ENCODE measurements around the gene P3H4. TPM values are rescaled to one million over a fixed set of nuclear protein-coding genes. Genes with fewer than 3 reads are reported as not detected.

The P3H4 gene
- total RNA-seq, 6 donors from 2014 or later, result 5.8 to 26.2 (median 8.9) TPM

DNA sequence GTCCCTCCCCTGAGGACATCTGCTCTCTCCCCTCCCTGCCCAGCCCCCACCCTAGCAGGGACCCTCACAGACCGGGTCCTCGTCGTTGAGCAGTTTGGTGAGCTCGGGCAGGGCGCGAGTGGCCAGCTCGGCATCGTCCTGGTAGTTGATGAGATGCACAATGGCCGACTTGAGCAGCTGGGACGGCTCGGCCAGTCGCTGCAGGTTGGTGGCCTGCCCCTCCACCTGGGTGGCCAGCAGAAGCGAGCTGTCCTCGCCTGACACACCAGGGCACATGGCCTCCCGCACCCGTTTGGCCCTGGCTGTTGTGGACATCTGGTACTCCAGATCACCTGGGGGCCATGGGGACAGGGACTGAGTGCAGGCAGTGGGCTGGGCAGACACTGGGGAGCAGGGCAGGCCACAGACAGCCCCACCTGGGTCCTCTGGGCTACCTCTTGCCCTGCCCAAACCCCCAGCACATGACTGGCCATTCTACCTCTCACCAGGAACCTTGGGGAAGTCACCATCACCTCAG, 42.3 kb downstream of the P3H4 start:
- H3K36me3 ChIP-seq, result peaks cover 40 to 75% (median 67%) of the 10 kb centered on the region in 4 donors
- DNase-seq (peak in 1 of 2 donors; percentile 78), ATAC-seq (ENCODE audit: low FRiP score in 2 of 2) (no peak)
- no peak overlapping the region for H3K4me3 ChIP-seq
- H3K27me3 ChIP-seq, result no peaks in the 10 kb centered on the region
- TF ChIP-seq POLR2AphosphoS5 (IDR thresholded peaks at IDR 0.05), result no peak
- TF ChIP-seq, protein P1, sequence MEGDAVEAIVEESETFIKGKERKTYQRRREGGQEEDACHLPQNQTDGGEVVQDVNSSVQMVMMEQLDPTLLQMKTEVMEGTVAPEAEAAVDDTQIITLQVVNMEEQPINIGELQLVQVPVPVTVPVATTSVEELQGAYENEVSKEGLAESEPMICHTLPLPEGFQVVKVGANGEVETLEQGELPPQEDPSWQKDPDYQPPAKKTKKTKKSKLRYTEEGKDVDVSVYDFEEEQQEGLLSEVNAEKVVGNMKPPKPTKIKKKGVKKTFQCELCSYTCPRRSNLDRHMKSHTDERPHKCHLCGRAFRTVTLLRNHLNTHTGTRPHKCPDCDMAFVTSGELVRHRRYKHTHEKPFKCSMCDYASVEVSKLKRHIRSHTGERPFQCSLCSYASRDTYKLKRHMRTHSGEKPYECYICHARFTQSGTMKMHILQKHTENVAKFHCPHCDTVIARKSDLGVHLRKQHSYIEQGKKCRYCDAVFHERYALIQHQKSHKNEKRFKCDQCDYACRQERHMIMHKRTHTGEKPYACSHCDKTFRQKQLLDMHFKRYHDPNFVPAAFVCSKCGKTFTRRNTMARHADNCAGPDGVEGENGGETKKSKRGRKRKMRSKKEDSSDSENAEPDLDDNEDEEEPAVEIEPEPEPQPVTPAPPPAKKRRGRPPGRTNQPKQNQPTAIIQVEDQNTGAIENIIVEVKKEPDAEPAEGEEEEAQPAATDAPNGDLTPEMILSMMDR (IDR thresholded peaks at IDR 0.05), result no peak
- no peak for TF ChIP-seq EP300 (IDR thresholded peaks at IDR 0.05)
- no peak for TF ChIP-seq POLR2A (IDR thresholded peaks at IDR 0.05)
- WGBS, 2 donors, result 89 to 97% methylated on average over 3 to 8 of the region's 16 CpGs
- H3K4me1 ChIP-seq, result peaks cover 23 to 27% (median 27%) of the 10 kb centered on the region in 4 donors
- no peaks in the 10 kb centered on the region for H3K9me3 ChIP-seq
- H3K27ac ChIP-seq, result no peak overlapping the region

DNA sequence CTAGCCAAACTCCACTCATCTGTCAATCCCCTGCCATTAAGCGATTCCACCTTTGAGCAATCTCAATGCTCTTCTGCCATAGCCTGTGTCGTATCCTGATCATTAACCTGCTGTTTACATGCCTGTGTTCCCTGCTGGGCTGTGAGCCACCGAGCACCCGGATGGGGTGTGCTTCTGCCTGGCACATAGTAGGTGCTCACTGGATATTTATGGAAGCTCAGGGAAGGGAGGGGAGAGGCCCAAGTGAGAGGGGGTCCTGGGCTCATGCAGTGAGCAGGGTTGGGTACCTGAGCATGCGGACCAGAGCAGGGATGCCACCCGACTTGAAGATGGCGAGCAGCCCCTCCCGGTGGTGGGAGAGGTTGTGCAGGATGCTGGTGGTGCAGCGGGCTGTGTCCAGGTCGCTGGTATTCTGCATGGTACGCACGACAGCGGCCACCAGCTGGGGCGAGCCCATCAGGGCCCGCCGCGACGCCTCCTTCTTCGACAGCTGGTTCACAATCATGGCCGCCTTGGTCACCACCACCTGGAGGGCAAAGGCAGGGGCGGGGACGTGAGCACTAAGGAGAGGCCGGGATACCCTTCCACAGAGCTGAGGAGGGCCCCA, 43.0 kb downstream of the P3H4 start:
- ATAC-seq (ENCODE audit: low FRiP score in 2 of 2), result no peak
- H3K36me3 ChIP-seq, result peaks cover 44 to 80% (median 71%) of the 10 kb centered on the region in 4 donors
- H3K27ac ChIP-seq, result no peak overlapping the region
- no peak for TF ChIP-seq EP300 (IDR thresholded peaks at IDR 0.05)
- TF ChIP-seq, protein P1 (IDR thresholded peaks at IDR 0.05), result no peak
- TF ChIP-seq POLR2A (IDR thresholded peaks at IDR 0.05), result no peak
- peaks cover 20 to 21% (median 21%) of the 10 kb centered on the region in 4 donors for H3K4me1 ChIP-seq
- peak in 1 of 2 donors; percentile 69 for DNase-seq
- 92 to 96% methylated on average over 19 to 22 of the region's 23 CpGs for WGBS, 2 donors
- H3K27me3 ChIP-seq, result no peaks in the 10 kb centered on the region
- H3K4me3 ChIP-seq, result no peak overlapping the region
- no peaks in the 10 kb centered on the region for H3K9me3 ChIP-seq

DNA sequence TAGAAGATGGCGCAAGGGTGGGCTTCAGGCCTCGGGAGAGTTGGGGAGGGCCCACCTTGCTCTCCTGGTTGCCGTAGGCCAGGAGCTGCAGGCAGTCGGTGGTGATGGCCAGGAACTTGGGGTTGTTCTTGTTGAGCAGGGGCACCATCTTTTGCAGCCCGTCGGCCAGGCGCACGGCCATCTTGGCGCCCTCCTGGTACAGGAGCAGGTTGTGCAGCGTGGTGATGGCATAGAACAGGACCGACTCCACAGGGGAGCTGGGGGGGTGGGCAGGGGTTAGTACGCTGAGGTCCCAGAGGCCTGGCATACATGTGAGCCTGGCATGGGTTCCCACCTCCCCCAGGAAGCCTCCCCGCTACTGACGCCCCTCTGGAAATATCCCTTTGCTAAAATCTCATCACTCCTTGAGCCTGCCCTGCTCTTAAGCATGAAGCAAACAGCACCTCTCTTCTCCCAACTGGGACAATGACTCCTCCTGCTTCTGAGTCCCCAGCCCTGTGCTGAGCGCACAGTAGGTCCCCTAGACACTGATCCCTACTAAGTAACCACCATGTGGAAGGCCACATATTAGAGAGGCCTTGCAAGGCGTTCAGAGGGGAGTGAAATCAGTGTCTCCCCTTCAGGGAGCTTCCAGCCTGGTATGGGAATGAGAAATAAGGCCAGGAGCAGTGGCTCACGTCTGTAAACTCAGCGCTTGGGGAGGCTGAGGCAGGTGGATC, 44.3 kb downstream of the P3H4 start:
- Histone ChIP-seq H3K36me3 (peaks cover 57 to 93% (median 84%) of the 10 kb centered on the region in 4 donors), H3K4me1 (peaks cover 7 to 8% (median 8%) of the 10 kb centered on the region in 4 donors), H3K27me3 (no peaks in the 10 kb centered on the region), H3K9me3 (no peaks in the 10 kb centered on the region), H3K4me3 (no peak overlapping the region), H3K27ac (no peak overlapping the region)
- peak in 1 of 2 donors; percentile 68 for DNase-seq
- WGBS, 2 donors, result 88 to 93% methylated on average over 13 to 18 of the region's 18 CpGs
- no peak for TF ChIP-seq POLR2A (IDR thresholded peaks at IDR 0.05)
- TF ChIP-seq POLR2AphosphoS5 (IDR thresholded peaks at IDR 0.05), result no peak
- TF ChIP-seq EP300 (IDR thresholded peaks at IDR 0.05), result no peak
- TF ChIP-seq, protein P1 (IDR thresholded peaks at IDR 0.05), result no peak
- no peak for ATAC-seq (ENCODE audit: low FRiP score in 2 of 2)

DNA sequence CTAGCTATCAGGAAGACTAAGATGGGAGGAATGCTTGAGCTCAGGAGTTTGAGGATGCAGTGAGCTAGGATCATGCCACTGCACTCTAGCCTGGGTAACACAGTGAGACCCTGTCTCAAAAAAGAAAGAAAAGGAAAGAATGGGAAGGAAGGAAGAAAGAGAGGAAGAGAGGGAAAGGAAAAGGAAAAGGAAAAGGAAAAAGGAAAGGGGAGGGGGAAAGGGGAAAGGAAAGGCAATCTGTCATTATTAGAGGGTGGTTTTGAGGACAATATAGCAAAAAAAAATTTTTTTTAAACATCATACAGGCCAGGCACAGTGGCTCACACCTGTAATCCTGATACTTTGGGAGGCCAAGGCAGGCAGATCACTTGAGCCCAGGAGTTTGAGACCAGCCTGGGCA, 45.6 kb downstream of the P3H4 start:
- Histone ChIP-seq H3K36me3 (peaks cover 67 to 99% (median 88%) of the 10 kb centered on the region in 4 donors), H3K4me1 (no peaks in the 10 kb centered on the region), H3K27me3 (no peaks in the 10 kb centered on the region), H3K27ac (no peak overlapping the region), H3K4me3 (no peak overlapping the region), H3K9me3 (no peaks in the 10 kb centered on the region)
- no peak for DNase-seq
- TF ChIP-seq POLR2AphosphoS5 (IDR thresholded peaks at IDR 0.05) (no peak), POLR2A (IDR thresholded peaks at IDR 0.05) (no peak), EP300 (IDR thresholded peaks at IDR 0.05) (no peak)
- TF ChIP-seq, protein P1 (IDR thresholded peaks at IDR 0.05), result no peak
- ATAC-seq (ENCODE audit: low FRiP score in 2 of 2), result no peak

Data from upper lobe of left lung (tissue), 6 donors.